ENCODE measurements around the gene BRSK1.

BRSK1 gene

DNA sequence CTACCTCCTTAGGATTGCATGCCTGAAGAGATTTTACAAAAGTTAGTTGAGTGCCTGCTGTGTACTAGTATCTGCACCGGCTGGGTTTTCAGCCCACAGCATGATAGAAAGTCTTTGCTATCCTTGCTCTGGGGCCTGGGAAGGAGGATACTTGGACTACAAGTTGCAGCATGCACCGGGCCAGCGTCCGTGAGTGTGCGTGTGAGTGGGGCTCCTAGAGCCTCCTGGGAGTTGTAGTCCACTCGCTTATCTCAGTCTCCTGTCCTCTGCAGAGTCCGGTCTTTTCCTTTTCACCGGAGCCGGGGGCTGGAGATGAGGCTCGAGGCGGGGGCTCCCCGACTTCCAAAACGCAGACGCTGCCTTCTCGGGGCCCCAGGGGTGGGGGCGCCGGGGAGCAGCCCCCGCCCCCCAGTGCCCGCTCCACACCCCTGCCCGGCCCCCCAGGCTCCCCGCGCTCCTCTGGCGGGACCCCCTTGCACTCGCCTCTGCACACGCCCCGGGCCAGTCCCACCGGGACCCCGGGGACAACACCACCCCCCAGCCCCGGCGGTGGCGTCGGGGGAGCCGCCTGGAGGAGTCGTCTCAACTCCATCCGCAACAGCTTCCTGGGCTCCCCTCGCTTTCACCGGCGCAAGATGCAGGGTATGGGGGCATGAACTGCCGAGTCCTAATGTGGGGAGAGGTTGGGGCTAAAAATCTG is 20.6 kb downstream of the BRSK1 start:
- H3K4me3 ChIP-seq (ENCODE audit: control insufficient read depth, low read depth, low read length), result no peak overlapping the region
- TF ChIP-seq, protein P1, sequence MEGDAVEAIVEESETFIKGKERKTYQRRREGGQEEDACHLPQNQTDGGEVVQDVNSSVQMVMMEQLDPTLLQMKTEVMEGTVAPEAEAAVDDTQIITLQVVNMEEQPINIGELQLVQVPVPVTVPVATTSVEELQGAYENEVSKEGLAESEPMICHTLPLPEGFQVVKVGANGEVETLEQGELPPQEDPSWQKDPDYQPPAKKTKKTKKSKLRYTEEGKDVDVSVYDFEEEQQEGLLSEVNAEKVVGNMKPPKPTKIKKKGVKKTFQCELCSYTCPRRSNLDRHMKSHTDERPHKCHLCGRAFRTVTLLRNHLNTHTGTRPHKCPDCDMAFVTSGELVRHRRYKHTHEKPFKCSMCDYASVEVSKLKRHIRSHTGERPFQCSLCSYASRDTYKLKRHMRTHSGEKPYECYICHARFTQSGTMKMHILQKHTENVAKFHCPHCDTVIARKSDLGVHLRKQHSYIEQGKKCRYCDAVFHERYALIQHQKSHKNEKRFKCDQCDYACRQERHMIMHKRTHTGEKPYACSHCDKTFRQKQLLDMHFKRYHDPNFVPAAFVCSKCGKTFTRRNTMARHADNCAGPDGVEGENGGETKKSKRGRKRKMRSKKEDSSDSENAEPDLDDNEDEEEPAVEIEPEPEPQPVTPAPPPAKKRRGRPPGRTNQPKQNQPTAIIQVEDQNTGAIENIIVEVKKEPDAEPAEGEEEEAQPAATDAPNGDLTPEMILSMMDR (conservative IDR thresholded peaks at IDR 0.05; ENCODE audit: control insufficient read depth, insufficient read depth, low read depth, low read length), result no peak
- DNase-seq (ENCODE audit: low read depth), result peak; percentile 48

DNA sequence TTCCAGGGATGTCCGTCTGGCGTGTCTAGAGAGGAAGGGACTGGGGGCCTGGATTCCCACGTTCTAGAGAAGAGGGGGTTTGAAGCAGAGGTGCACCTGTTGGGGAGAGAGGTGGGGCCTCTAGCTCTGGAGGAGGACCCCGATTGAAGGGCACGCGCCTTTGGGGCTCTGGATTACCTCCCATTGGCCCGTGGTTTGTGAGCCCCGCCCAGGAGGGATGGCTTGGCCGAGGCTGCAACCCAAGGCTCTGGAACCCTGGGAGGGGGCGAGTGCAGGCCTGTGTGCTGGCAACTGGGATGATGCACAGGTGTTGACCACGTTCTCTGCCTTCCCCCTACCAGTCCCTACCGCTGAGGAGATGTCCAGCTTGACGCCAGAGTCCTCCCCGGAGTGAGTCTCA is 21.2 kb downstream of the BRSK1 start:
- TF ChIP-seq, protein P1 (conservative IDR thresholded peaks at IDR 0.05; ENCODE audit: control insufficient read depth, insufficient read depth, low read depth, low read length), result no peak
- DNase-seq (ENCODE audit: low read depth), result no peak
- no peak overlapping the region for H3K4me3 ChIP-seq (ENCODE audit: control insufficient read depth, low read depth, low read length)

DNA sequence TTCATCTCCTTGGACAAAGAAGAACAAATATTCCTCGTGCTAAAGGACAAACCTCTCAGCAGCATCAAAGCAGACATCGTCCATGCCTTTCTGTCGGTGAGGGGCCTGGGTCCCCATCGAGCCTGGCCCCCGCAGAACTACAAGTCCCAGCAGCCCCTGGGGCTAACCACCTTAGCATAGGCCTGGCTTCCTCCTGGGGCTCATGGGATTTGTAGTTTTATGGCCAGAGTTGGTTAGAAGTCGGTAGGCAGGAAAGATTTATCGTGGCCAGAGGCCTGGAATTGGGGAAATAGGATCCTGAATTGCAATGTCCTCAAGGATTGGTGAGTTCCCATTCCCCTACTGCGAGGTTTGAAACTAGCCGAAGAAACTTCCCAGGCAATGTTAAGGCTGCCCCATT is 21.7 kb downstream of the BRSK1 start:
- no peak for DNase-seq (ENCODE audit: low read depth)

DNA sequence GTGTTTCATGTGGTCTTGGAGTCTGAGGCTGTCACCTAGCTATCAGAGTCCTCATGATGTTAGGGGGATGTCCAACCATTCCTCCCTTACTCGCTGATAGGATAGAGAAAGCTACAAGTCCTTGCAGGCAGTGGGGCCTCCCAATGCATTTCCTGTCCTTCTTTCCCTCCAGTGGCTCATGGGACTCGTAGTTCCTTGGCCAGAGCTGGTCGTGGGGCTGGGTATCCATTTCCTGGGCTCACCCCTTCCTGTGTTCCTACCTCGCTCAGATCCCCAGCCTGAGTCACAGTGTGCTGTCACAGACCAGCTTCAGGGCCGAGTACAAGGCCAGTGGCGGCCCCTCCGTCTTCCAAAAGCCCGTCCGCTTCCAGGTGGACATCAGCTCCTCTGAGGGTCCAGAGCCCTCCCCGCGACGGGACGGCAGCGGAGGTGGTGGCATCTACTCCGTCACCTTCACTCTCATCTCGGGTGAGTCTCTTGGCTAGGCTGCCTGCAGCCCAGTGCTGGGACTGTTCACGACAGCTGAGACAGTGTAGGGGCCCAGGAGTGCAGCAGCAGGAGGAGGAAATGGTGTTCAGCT is 22.3 kb downstream of the BRSK1 start:
- no peak for DNase-seq (ENCODE audit: low read depth)
- TF ChIP-seq, protein P1 (conservative IDR thresholded peaks at IDR 0.05; ENCODE audit: control insufficient read depth, insufficient read depth, low read depth, low read length), result no peak
- no peak overlapping the region for H3K4me3 ChIP-seq (ENCODE audit: control insufficient read depth, low read depth, low read length)

More for the DNA sequence above, 21.7 kb downstream of the BRSK1 start:
- TF ChIP-seq, protein P1 (conservative IDR thresholded peaks at IDR 0.05; ENCODE audit: control insufficient read depth, insufficient read depth, low read depth, low read length), result no peak
- H3K4me3 ChIP-seq (ENCODE audit: control insufficient read depth, low read depth, low read length), result no peak overlapping the region

DNA sequence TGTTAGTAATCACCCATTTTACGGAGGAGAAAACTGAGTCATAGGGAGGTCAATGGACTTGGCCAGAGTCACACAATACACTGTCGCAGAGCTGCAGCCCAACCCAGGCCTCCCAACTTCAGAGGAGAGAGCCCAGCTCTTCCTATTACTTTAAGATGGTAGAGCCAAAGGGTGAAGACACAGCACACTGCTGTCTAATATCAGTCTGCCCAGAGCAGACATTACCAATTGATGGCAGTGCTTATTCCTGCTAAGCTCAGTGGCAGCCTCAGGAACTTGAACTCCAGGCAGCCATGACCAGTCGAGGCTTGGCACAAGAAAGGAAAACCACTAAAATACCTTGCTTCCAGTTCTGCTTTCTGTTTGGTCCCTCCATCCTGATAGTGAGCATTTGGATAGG is 22.9 kb downstream of the BRSK1 start:
- TF ChIP-seq, protein P1 (conservative IDR thresholded peaks at IDR 0.05; ENCODE audit: control insufficient read depth, insufficient read depth, low read depth, low read length), result no peak
- no peak for DNase-seq (ENCODE audit: low read depth)

DNA sequence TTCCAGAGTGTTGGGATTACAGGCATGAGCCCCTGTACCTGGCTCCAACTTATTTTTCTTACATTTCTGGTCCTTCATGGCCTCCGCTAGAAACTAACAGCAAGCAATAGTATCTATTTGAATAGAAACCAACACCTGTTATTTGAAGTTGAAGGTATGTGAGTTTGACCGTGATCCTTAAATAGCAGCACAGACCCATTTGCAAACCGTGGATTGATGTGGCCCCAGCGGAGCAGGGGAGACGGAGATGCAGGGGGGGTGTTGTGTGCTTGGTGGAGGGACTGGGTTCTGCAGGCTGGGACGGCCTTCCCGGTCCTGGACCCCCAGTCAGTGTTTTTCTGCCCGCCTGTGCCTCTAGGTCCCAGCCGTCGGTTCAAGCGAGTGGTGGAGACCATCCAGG is 24.5 kb downstream of the BRSK1 start:
- TF ChIP-seq, protein P1 (conservative IDR thresholded peaks at IDR 0.05; ENCODE audit: control insufficient read depth, insufficient read depth, low read depth, low read length), result no peak
- H3K4me3 ChIP-seq (ENCODE audit: control insufficient read depth, low read depth, low read length), result no peak overlapping the region
- DNase-seq (ENCODE audit: low read depth), result no peak

More for the DNA sequence above, 22.9 kb downstream of the BRSK1 start:
- H3K4me3 ChIP-seq (ENCODE audit: control insufficient read depth, low read depth, low read length), result no peak overlapping the region

Measured in fibroblast of mammary gland (primary cell).